Measurements from ENCODE around the gene FSTL3.

- TF ChIP-seq NCOA1 (CRISPR knock-in tag; IDR thresholded peaks at IDR 0.05) (no peak), KDM4B (CRISPR knock-in tag; IDR thresholded peaks at IDR 0.05) (no peak), PAF1 (CRISPR knock-in tag; IDR thresholded peaks at IDR 0.05) (no peak), CREM (IDR thresholded peaks at IDR 0.05) (no peak), CREM (CRISPR knock-in tag; IDR thresholded peaks at IDR 0.05) (no peak), ARID2 (CRISPR knock-in tag; IDR thresholded peaks at IDR 0.05; ENCODE audit: borderline replicate concordance) (no peak), ZNF569 (CRISPR knock-in tag; IDR thresholded peaks at IDR 0.05; ENCODE audit: borderline replicate concordance) (no peak), JUND (CRISPR knock-in tag; IDR thresholded peaks at IDR 0.05) (no peak), ZNF7 (CRISPR knock-in tag; IDR thresholded peaks at IDR 0.05) (no peak), HIVEP1 (CRISPR knock-in tag; IDR thresholded peaks at IDR 0.05) (no peak), RAD51 (IDR thresholded peaks at IDR 0.05; ENCODE audit: borderline replicate concordance) (no peak)
- TF ChIP-seq, protein P1, sequence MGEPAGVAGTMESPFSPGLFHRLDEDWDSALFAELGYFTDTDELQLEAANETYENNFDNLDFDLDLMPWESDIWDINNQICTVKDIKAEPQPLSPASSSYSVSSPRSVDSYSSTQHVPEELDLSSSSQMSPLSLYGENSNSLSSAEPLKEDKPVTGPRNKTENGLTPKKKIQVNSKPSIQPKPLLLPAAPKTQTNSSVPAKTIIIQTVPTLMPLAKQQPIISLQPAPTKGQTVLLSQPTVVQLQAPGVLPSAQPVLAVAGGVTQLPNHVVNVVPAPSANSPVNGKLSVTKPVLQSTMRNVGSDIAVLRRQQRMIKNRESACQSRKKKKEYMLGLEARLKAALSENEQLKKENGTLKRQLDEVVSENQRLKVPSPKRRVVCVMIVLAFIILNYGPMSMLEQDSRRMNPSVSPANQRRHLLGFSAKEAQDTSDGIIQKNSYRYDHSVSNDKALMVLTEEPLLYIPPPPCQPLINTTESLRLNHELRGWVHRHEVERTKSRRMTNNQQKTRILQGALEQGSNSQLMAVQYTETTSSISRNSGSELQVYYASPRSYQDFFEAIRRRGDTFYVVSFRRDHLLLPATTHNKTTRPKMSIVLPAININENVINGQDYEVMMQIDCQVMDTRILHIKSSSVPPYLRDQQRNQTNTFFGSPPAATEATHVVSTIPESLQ (CRISPR knock-in tag; conservative IDR thresholded peaks at IDR 0.05): no peak
- TF ChIP-seq, protein P2, sequence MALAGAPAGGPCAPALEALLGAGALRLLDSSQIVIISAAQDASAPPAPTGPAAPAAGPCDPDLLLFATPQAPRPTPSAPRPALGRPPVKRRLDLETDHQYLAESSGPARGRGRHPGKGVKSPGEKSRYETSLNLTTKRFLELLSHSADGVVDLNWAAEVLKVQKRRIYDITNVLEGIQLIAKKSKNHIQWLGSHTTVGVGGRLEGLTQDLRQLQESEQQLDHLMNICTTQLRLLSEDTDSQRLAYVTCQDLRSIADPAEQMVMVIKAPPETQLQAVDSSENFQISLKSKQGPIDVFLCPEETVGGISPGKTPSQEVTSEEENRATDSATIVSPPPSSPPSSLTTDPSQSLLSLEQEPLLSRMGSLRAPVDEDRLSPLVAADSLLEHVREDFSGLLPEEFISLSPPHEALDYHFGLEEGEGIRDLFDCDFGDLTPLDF (CRISPR knock-in tag; IDR thresholded peaks at IDR 0.05): no peak
These were observed 34.5 kb upstream of the FSTL3 start for GRCh38 chr19:641702-642101.

Measured in HepG2 (cell line).